Measurements from ENCODE around the gene TTC6. TPM values are rescaled to one million over a fixed set of nuclear protein-coding genes. Genes with fewer than 3 reads are reported as not detected.

The TTC6 gene
- total RNA-seq, 1 donor from 2014 or later: 4.4 TPM

- H3K27me3 ChIP-seq: peaks cover 21% of the 10 kb centered on the region
- peak overlapping the region; percentile 22 to 40 for H3K4me3 ChIP-seq
- peak overlapping the region; percentile 49 for H3K27ac ChIP-seq
- H3K4me1 ChIP-seq: peaks cover 29% of the 10 kb centered on the region
- no peak for TF ChIP-seq POLR2AphosphoS5 (IDR thresholded peaks at IDR 0.05; ENCODE audit: insufficient read depth in 1 of 2, low read depth in 1 of 2)
- TF ChIP-seq POLR2A (IDR thresholded peaks at IDR 0.05): no peak
- TF ChIP-seq, protein P1, sequence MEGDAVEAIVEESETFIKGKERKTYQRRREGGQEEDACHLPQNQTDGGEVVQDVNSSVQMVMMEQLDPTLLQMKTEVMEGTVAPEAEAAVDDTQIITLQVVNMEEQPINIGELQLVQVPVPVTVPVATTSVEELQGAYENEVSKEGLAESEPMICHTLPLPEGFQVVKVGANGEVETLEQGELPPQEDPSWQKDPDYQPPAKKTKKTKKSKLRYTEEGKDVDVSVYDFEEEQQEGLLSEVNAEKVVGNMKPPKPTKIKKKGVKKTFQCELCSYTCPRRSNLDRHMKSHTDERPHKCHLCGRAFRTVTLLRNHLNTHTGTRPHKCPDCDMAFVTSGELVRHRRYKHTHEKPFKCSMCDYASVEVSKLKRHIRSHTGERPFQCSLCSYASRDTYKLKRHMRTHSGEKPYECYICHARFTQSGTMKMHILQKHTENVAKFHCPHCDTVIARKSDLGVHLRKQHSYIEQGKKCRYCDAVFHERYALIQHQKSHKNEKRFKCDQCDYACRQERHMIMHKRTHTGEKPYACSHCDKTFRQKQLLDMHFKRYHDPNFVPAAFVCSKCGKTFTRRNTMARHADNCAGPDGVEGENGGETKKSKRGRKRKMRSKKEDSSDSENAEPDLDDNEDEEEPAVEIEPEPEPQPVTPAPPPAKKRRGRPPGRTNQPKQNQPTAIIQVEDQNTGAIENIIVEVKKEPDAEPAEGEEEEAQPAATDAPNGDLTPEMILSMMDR (IDR thresholded peaks at IDR 0.05): no peak
- DNase-seq (ENCODE audit: extremely low spot score in 2 of 2): no peak
- no peaks in the 10 kb centered on the region for H3K36me3 ChIP-seq
- no peaks in the 10 kb centered on the region for H3K9me3 ChIP-seq
- intact Hi-C loops (cut with DNase I): no loop called here
Measured at GRCh38 chr14:37585101-37585511, 10.3 kb upstream of the TTC6 start.

DNA sequence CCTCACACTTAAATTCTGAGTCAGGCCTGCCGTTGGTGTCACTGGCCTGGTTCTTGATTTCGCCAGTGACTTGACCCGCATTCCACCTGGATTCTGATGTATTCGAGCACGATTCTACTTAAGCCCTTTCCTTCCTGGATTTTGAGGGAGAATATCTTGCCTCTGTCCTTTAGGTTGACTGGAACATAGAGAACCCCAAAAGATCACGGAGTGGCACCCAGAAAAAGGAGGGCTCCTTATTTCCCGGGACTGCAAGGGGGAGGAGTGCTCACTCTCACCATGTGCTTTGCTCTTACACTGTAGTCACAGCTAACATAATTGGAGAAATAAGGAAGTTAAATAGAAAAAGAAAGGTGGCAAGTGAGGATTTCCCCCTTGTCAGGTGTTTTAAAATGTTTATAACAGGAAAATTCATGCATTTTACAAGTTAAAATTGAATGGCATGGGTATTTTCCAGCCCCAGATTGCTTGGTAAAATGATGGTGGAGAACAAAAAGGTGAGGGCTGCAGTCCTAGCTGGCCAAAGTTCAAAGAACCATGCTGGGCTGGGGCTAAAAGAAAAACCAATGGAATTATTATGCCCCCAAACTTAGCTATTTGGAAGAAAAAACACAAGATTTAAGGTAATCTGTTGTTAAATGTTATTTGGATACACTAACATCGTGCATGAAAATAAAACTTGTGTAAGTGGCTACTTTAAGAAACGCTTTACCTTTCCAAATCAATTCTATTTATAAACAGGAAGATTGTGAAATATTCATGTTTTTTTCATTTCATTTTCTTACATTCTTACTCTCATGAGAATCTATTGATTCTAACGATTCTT, 9.2 kb upstream of the TTC6 start:
- DNase-seq (ENCODE audit: extremely low spot score in 2 of 2): no peak
- Histone ChIP-seq H3K9me3 (no peaks in the 10 kb centered on the region), H3K27me3 (peaks cover 21% of the 10 kb centered on the region), H3K27ac (peak overlapping the region; percentile 4), H3K36me3 (no peaks in the 10 kb centered on the region), H3K4me3 (no peak overlapping the region), H3K4me1 (peaks cover 29% of the 10 kb centered on the region)
- TF ChIP-seq POLR2AphosphoS5 (IDR thresholded peaks at IDR 0.05; ENCODE audit: insufficient read depth in 1 of 2, low read depth in 1 of 2) (no peak), POLR2A (IDR thresholded peaks at IDR 0.05) (no peak)
- TF ChIP-seq, protein P1 (IDR thresholded peaks at IDR 0.05): no peak
- intact Hi-C loops (cut with DNase I): no loop called here

DNA sequence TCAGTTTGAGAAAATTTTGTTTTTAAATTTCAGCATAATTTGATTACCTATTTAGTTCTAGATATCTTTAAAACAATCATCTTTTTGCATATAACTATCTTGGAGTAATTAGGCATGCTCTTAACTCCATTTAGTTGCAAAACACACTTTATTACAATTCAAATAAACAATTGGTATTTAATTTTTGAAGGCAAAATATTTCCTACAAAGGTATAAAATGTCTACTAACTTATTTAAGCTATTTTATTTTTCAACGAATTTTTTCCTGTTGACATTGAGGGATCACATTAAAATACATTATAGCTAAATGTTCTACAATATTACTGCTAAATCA, 8.7 kb upstream of the TTC6 start:
- no peaks in the 10 kb centered on the region for H3K36me3 ChIP-seq
- no peak for DNase-seq (ENCODE audit: extremely low spot score in 2 of 2)
- peaks cover 26% of the 10 kb centered on the region for H3K27me3 ChIP-seq
- H3K4me3 ChIP-seq: no peak overlapping the region
- peaks cover 33% of the 10 kb centered on the region for H3K4me1 ChIP-seq
- H3K9me3 ChIP-seq: no peaks in the 10 kb centered on the region
- no peak for TF ChIP-seq POLR2A (IDR thresholded peaks at IDR 0.05)
- peak overlapping the region; percentile 74 for H3K27ac ChIP-seq
- intact Hi-C loops (cut with DNase I): no loop called here

DNA sequence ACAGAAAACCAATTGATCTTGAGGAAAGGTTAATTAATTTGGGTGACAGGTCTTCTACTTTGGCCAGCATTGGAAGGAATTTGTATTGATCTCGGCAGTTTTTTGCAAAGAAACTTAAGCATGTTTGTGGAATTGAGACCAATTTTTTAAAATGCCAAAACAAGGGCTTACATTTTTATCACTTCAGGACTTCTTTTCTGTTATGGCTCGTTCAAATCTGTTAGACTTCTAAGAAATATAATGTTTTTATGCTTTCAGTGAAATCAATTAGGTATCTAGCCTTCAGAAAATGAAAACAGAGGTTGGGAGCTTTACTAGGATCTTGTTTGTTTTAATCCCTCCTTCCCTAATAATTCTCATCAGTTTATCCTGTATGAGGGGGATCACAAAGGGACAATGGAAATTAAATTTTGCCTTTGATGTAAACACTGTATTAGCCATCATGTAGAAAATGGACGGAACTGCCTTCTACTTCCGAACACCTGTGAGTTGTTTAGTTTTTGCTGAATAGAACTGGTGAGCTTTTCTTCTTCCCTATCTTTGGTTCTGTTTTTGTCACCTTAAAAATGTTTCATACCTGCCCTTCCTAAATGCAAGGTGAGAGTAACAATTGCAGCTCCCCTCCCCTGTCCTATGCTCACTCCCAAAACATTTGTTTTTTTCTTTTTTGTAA, 8.2 kb upstream of the TTC6 start:
- TF ChIP-seq, protein P1 (IDR thresholded peaks at IDR 0.05): no peak
- TF ChIP-seq POLR2A (IDR thresholded peaks at IDR 0.05) (no peak), POLR2AphosphoS5 (IDR thresholded peaks at IDR 0.05; ENCODE audit: insufficient read depth in 1 of 2, low read depth in 1 of 2) (peak in 1 of 2 donors; percentile 6)
- Histone ChIP-seq H3K36me3 (no peaks in the 10 kb centered on the region), H3K4me1 (peaks cover 37% of the 10 kb centered on the region), H3K9me3 (no peaks in the 10 kb centered on the region), H3K4me3 (peak overlapping the region in 1 of 2 donors; percentile 43), H3K27me3 (peaks cover 31% of the 10 kb centered on the region), H3K27ac (peak overlapping the region; percentile 74)
- DNase-seq (ENCODE audit: extremely low spot score in 2 of 2): no peak
- intact Hi-C loops (cut with DNase I): no loop called here

DNA sequence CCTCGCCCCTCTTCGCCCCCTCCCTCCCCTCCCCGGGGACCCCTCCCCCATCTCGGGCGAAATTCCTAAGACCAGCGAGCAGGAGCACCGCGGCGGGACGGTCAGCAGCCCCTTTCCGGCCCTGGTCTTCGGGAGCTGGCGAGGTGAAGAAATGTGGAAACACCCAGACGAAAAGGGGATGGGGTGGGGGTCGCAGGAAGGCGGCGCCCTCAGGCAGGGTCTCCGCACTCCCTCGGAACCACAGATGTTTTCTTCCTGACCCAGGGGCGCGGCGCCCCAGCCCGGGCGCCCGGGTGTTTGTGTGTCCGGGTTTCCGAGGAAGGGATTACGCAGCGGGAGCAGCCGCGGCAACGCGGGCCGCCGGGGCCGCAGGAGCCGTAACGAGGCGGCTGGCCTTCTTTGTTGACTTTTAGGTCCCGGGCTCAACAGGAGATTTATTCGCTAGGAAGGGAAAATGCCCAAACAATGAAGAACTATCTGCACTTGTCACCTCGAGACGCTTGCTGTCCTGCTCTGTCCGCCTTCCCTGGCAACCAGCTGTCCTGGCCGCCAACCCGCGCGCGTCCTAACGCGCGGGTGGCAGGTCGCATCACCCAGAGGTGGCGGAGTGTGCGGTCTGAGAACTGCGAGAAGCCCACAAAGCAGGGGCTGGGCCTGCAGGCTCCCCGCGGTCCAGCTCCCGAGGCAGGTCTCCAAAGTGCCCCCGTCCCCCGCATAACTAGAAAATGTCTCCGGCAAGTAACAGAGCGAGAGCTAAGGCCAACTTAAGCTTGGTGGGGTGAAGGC, 7.4 kb upstream of the TTC6 start:
- peak overlapping the region in 1 of 2 donors; percentile 43 for H3K4me3 ChIP-seq
- peak overlapping the region; percentile 74 for H3K27ac ChIP-seq
- no peaks in the 10 kb centered on the region for H3K9me3 ChIP-seq
- intact Hi-C loops (cut with DNase I): no loop called here
- DNase-seq (ENCODE audit: extremely low spot score in 2 of 2): no peak
- H3K36me3 ChIP-seq: no peaks in the 10 kb centered on the region
- TF ChIP-seq POLR2AphosphoS5 (IDR thresholded peaks at IDR 0.05; ENCODE audit: insufficient read depth in 1 of 2, low read depth in 1 of 2) (no peak), POLR2A (IDR thresholded peaks at IDR 0.05) (no peak)
- TF ChIP-seq, protein P1 (IDR thresholded peaks at IDR 0.05): no peak
- H3K27me3 ChIP-seq: peaks cover 38% of the 10 kb centered on the region
- peaks cover 37% of the 10 kb centered on the region for H3K4me1 ChIP-seq

All from vagina (tissue), 2 donors.